CD8-positive, alpha-beta memory T cell (primary cell): ENCODE data around the gene EIF4A3. TPM values are rescaled to one million over a fixed set of nuclear protein-coding genes. Genes with fewer than 3 reads are reported as not detected.
A peak's percentile ranks its signal among the peaks of the same experiment; 100 is the strongest.

Source experiments
- CTCF ChIA-PET: fragments of 350-600 bp; sonication (Branson Sonifier 250); formaldehyde crosslinking; loops from one replicate; lab custom pipeline; 2021; ENCODE audit warnings: antibody characterized with exemption; lab: Charles Lee
- POLR2A ChIA-PET: fragments of 350-600 bp; sonication (Branson Sonifier 250); formaldehyde crosslinking; loops from one replicate; lab custom pipeline; 2021; ENCODE audit warnings: antibody characterized with exemption; lab: Charles Lee
- DNase-seq, 5 donors: peaks; one replicate each; pipeline versions ENCODE4 v3.0.0 to v3.0.0-alpha.2; 2020 to 2022; ENCODE audit warnings: mixed read lengths in 1 of 5
- H3K27ac ChIP-seq: one replicate; pipeline ENCODE4 v1.7.0; 2013; ENCODE audit warnings: low read depth, mild to moderate bottlenecking, low read length, moderate library complexity
- H3K27me3 ChIP-seq: 2 replicates; pipeline ENCODE4 v1.7.0; 2013; ENCODE audit warnings: low read length, mild to moderate bottlenecking; ENCODE audit not compliant: insufficient read depth, poor library complexity, severe bottlenecking
- H3K36me3 ChIP-seq: 2 replicates; pipeline ENCODE4 v1.7.0; 2013; ENCODE audit warnings: mild to moderate bottlenecking, low read length, moderate library complexity; ENCODE audit not compliant: insufficient read depth
- H3K4me1 ChIP-seq: 2 replicates; pipeline ENCODE4 v1.7.0; 2013; ENCODE audit warnings: mild to moderate bottlenecking, low read length, moderate library complexity; ENCODE audit not compliant: insufficient read depth
- H3K4me3 ChIP-seq: 2 replicates; pipeline ENCODE4 v1.7.0; 2013; ENCODE audit warnings: mild to moderate bottlenecking, low read length
- H3K9me3 ChIP-seq: 2 replicates; pipeline ENCODE4 v1.7.0; 2013; ENCODE audit warnings: mild to moderate bottlenecking, low read length
- H3K27ac Mint-ChIP-seq, 8 donors: one replicate each; pipeline ENCODE4 v1.8.0; 2020 to 2021; ENCODE audit warnings: mixed read lengths in 8 of 8, mild to moderate bottlenecking in 6 of 8, inconsistent platforms in 3 of 8, moderate library complexity in 3 of 8
- H3K27me3 Mint-ChIP-seq, 2 donors: one replicate each; pipeline ENCODE4 v1.8.0; 2020 to 2021; ENCODE audit warnings: mixed read lengths in 2 of 2, mild to moderate bottlenecking in 1 of 2, moderate library complexity in 1 of 2
- H3K36me3 Mint-ChIP-seq, 3 donors: one replicate each; pipeline ENCODE4 v1.8.0; 2020 to 2021; ENCODE audit warnings: mixed read lengths in 3 of 3, inconsistent platforms in 1 of 3, mild to moderate bottlenecking in 1 of 3
- H3K4me1 Mint-ChIP-seq, 3 donors: one replicate each; pipeline ENCODE4 v1.8.0; 2020 to 2021; ENCODE audit warnings: mixed read lengths in 3 of 3, inconsistent platforms in 1 of 3, mild to moderate bottlenecking in 1 of 3
- H3K4me3 Mint-ChIP-seq, 7 donors: one replicate each; pipeline ENCODE4 v1.8.0; 2020 to 2021; ENCODE audit warnings: mixed read lengths in 7 of 7, mild to moderate bottlenecking in 6 of 7, moderate library complexity in 4 of 7, inconsistent platforms in 2 of 7
- H3K9me3 Mint-ChIP-seq, 5 donors: one replicate each; pipeline ENCODE4 v1.8.0; 2020 to 2022; ENCODE audit warnings: mixed read lengths in 5 of 5, mild to moderate bottlenecking in 3 of 5, moderate library complexity in 2 of 5, inconsistent platforms in 1 of 5
- polyA plus RNA-seq: library from polyadenylated mRNA; unstranded; fragments of 300-500 nt; fragmentation: Illumina TruSeq; gene quantifications from one replicate; pipeline ENCODE4 v1.2.3, GENCODE V29; 2021
- total RNA-seq, 2 experiments: library from RNA; stranded (reverse); gene quantifications; one replicate each; pipeline ENCODE4 v1.2.3, GENCODE V29; 2021

EIF4A3 gene
- 100 to 1,000 TPM; 174 to 181 TPM for total RNA-seq
- polyA plus RNA-seq: 77.6 TPM

DNA sequence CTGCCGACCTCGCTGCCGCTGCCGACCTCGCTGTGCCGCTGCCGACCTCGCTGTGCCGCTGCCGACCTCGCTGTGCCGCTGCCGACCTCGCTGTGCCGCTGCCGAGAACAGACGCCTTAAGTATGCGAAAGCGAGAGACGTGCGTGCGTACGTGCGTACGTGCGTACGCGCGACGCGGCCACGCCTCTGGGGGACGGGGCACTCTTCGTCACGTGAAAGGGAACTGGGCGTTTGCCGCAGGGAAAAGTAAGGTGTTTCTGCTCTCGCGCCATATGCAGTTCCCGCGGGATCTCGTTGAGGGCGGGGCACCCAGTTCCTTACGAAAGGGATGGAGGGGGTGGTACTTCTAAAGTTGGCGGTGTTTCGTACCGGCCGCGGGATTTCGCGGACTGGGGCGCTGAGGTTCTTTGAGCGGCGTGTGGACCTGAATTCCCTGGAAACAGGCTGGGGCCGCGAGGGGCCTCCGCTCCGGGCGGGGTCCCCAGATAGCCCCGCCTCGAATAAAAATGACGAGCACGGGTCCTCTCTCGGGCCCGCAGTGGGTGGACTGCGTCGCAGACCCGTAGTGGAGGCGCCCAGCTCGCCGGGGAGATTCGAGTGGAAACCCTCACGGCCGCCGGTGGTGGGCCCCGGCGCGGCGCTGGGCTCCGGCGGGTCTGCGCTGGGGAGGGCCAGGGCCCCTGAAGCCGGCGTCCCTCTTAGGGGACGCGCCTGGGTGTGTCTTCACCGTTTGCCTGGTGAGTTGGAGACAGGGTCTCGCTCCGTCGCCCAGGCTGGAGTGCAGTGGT, at the start of gene EIF4A3:
EIF4A3 (minus strand) TSS at position 94 of the 788 bp plus-strand sequence. CDS start 167 bp downstream, outside the sequence.
- Histone ChIP-seq H3K27me3 (no peaks in the 10 kb centered on the region), H3K4me3 (peak within 1 kb of the TSS; percentile 86), H3K27ac (peak within 1 kb of the TSS; percentile 93), H3K36me3 (peaks cover 13% of the 10 kb centered on the region), H3K4me1 (peaks cover 33% of the 10 kb centered on the region), H3K9me3 (no peaks in the 10 kb centered on the region)
- ChIA-PET CTCF (no interaction called here), POLR2A (no interaction called here)
- peak; percentile 94 to 99 (median 97) for DNase-seq
- peaks cover 0 to 34% (median 0%) of the 10 kb centered on the region in 3 donors for H3K36me3 Mint-ChIP-seq
- H3K27ac Mint-ChIP-seq: peak within 1 kb of the TSS; percentile 87 to 99 (median 98)
- H3K27me3 Mint-ChIP-seq: peaks cover 0 to 2% of the 10 kb centered on the region in 2 donors
- H3K9me3 Mint-ChIP-seq: peaks cover 0 to 2% (median 0%) of the 10 kb centered on the region in 5 donors
- peaks cover 39 to 49% (median 40%) of the 10 kb centered on the region in 3 donors for H3K4me1 Mint-ChIP-seq
- peak within 1 kb of the TSS; percentile 97 to 99 (median 99) for H3K4me3 Mint-ChIP-seq

DNA sequence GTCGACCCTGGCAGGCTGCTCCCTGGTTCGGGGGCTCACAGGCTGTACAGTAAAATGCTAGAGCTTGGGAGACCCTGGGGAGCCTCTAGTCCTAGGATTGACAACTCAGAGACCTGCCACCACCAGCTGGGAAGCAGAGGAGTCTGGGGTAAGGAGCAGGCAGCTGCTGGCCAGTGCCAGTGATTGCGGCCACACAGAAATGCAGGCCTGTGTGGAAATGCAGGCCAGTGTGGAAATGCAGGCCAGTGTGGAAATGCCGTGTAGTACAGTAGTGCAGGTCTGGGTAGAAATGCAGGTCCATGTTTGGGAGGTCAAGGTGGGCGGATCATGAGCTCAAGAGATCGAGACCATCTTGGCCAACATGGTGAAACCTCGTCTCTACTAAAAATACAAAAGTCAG, 49.7 kb upstream of the EIF4A3 start:
- no peak overlapping the region for H3K4me3 Mint-ChIP-seq
- no peaks in the 10 kb centered on the region for H3K9me3 Mint-ChIP-seq
- peak overlapping the region in 1 of 8 donors; percentile 63 for H3K27ac Mint-ChIP-seq
- peaks cover 5 to 7% of the 10 kb centered on the region in 2 donors for H3K27me3 Mint-ChIP-seq
- no peaks in the 10 kb centered on the region for H3K36me3 Mint-ChIP-seq
- Histone ChIP-seq H3K4me3 (no peak overlapping the region), H3K9me3 (no peaks in the 10 kb centered on the region), H3K27me3 (no peaks in the 10 kb centered on the region), H3K36me3 (no peaks in the 10 kb centered on the region), H3K4me1 (no peaks in the 10 kb centered on the region), H3K27ac (no peak overlapping the region)
- DNase-seq: no peak
- H3K4me1 Mint-ChIP-seq: peaks cover 0 to 2% (median 0%) of the 10 kb centered on the region in 3 donors
- ChIA-PET CTCF (interaction anchor here (0.9 to 2.8 kb wide), 11 partner anchors 9 to 198 kb away, joined by 3 to 22 read pairs (median 4); partner anchors contain the start of genes SGSH and SLC26A11), POLR2A (no interaction called here)

DNA sequence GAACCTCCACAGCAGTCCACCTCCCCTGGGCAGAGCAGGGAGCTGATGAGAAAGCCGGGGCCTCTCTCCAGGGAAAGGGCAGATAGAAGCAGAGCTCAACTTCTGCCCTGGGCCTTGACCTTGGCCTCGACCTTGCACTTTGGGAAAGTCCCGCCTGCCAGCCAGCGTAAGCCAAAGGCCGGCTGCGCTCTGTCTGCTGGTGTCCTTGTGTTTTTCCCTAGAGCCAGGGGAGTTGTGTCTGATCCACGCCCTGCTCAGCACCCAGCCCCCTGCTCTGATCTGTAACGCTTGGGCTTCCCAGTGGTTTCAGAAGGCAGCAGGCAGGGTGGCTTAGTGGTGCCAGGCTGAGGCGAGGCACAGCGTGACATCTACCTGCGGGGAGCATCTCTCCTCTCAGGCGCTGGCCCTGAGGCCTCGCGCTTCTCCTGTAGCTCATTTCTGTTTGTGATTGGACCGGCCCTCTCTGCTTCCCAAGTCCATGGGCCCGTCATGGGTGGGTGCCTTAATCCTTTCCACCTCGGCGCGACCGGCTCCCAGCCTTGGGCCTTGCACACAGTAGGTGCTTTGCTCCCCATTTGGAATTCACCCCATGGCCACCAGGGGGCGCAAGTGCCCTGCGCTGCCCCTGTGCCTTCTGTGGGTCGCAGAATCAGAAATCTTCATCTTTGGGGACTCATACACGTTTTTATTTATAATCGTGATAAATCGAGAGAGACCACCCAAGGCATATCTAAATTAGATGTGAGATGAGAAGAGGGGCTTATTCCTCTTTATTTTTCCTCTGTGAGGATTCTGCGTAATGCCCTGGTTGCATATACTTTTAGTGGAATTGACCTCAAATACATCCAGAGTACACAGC, 49.0 kb upstream of the EIF4A3 start:
- peak overlapping the region in 2 of 8 donors; percentile 17 to 38 for H3K27ac Mint-ChIP-seq
- DNase-seq: peak; percentile 44 to 75 (median 56)
- H3K4me3 ChIP-seq: no peak overlapping the region
- CTCF ChIA-PET: interaction anchor here (0.6 to 2.8 kb wide), 27 partner anchors 10 to 199 kb away, joined by 3 to 22 read pairs (median 4); partner anchors contain the start of genes GAA, SGSH and SLC26A11
- H3K27me3 Mint-ChIP-seq: peaks cover 8 to 9% of the 10 kb centered on the region in 2 donors
- H3K4me1 Mint-ChIP-seq: peaks cover 0 to 2% (median 0%) of the 10 kb centered on the region in 3 donors
- no peak overlapping the region for H3K4me3 Mint-ChIP-seq
- no peak overlapping the region for H3K27ac ChIP-seq
- no peaks in the 10 kb centered on the region for H3K36me3 ChIP-seq
- POLR2A ChIA-PET: interaction anchor here (0.6 to 1.1 kb wide), 4 partner anchors 23 to 219 kb away, joined by 3 to 5 read pairs (median 3); no protein-coding TSS in a partner anchor
- H3K36me3 Mint-ChIP-seq: no peaks in the 10 kb centered on the region
- no peaks in the 10 kb centered on the region for H3K27me3 ChIP-seq
- H3K4me1 ChIP-seq: no peaks in the 10 kb centered on the region
- H3K9me3 ChIP-seq: no peaks in the 10 kb centered on the region
- no peaks in the 10 kb centered on the region for H3K9me3 Mint-ChIP-seq

DNA sequence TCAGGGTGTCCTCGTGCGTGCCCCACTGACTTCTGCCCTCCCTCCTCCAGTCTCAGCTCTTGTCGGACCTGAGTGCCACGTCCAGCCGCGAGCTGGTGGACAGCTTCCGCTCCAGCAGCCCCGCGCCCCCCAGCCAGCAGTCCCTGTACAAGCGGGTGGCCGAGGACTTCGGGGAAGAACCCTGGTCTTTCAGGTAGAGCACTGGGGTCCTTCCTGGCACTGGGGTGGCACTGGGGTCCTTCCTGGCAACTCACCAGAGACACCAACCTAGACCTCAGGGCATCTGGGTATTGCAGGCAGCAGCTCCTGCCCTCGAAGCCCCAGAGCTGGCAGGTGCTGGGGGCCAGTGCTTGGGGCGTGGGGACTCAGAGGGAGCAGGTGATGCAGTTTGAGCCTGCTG, 48.2 kb upstream of the EIF4A3 start:
- Mint-ChIP-seq H3K4me3 (no peak overlapping the region), H3K9me3 (no peaks in the 10 kb centered on the region), H3K36me3 (no peaks in the 10 kb centered on the region), H3K27ac (no peak overlapping the region), H3K4me1 (peaks cover 0 to 2% (median 0%) of the 10 kb centered on the region in 3 donors), H3K27me3 (peaks cover 8 to 10% of the 10 kb centered on the region in 2 donors)
- H3K4me3 ChIP-seq: no peak overlapping the region
- H3K27ac ChIP-seq: no peak overlapping the region
- no peaks in the 10 kb centered on the region for H3K27me3 ChIP-seq
- H3K9me3 ChIP-seq: no peaks in the 10 kb centered on the region
- no peaks in the 10 kb centered on the region for H3K36me3 ChIP-seq
- CTCF ChIA-PET: interaction anchor here (0.7 to 2.8 kb wide), 18 partner anchors 10 to 190 kb away, joined by 3 to 22 read pairs (median 4); partner anchors contain the start of genes GAA and SGSH
- no peak for DNase-seq
- H3K4me1 ChIP-seq: no peaks in the 10 kb centered on the region
- POLR2A ChIA-PET: interaction anchor here (0.6 to 1.1 kb wide), 3 partner anchors 24 to 200 kb away, joined by 3 to 5 read pairs (median 3); no protein-coding TSS in a partner anchor

DNA sequence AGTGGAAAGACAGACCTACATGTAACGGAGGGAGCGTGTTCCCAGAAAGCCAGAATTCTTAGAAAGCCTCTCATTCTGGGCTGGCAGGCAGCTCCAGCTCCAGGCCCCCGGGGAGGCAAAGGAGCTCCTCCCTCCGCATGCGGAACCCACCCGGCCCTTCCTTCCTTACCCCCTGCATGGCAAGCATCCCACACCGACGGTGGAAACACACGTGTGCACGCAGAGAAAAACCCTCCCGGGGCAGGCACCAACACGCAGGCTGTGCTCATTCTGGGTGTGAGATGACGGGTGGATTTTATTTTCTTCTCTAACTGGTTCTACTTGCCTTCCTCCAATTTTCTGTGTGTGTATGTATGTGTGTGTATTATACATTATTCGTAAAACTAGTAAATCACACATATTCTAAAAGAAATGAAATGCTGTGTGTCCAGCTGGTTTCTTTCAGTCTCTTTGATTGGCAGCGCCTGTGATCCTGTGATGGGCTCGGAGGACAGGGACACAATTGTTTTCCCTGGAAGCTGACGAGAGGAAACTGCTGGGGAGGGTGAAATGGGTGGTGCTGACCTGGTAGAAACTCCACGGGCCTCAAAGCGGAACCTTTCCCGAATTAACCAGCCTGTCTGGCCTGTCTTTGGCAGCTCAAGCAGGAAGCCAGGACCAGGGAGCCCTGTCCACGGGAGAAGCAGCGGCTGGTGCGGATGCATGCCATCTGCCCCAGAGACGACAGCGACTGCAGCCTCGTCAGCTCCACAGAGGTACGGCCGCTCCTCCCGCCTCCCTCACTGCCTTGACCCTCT, 45.1 kb upstream of the EIF4A3 start:
- ChIA-PET CTCF (interaction anchor here (1.8 kb wide), 1 partner anchor 146 kb away, joined by 4 read pairs; no protein-coding TSS in a partner anchor), POLR2A (no interaction called here)
- Histone ChIP-seq H3K4me3 (no peak overlapping the region), H3K27ac (no peak overlapping the region), H3K9me3 (no peaks in the 10 kb centered on the region), H3K27me3 (no peaks in the 10 kb centered on the region), H3K4me1 (no peaks in the 10 kb centered on the region), H3K36me3 (no peaks in the 10 kb centered on the region)
- Mint-ChIP-seq H3K27me3 (peaks cover 10 to 20% of the 10 kb centered on the region in 2 donors), H3K36me3 (no peaks in the 10 kb centered on the region), H3K4me1 (peaks cover 0 to 2% (median 0%) of the 10 kb centered on the region in 3 donors), H3K9me3 (no peaks in the 10 kb centered on the region), H3K27ac (no peak overlapping the region), H3K4me3 (no peak overlapping the region)
- DNase-seq: no peak

DNA sequence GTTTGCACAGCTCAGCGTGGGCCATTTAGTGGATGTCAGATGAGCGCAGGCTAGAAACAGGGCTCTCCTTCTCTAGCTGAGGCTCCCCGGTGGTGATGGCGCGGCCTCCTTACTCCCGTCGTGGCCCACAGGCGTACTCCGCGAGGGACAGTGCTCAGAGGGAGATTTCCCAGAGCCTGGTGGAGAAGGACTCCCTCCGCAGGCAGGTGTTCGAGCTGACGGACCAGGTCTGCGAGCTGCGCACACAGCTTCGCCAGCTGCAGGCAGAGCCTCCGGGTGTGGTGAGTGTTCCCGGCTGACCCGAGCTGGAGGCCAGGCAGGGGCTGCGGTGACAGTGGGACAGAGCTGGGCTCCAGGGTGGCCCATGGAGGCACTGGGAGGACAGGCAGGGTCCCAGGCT, 44.3 kb upstream of the EIF4A3 start:
- Histone ChIP-seq H3K27ac (no peak overlapping the region), H3K36me3 (no peaks in the 10 kb centered on the region), H3K9me3 (no peaks in the 10 kb centered on the region), H3K4me3 (no peak overlapping the region), H3K27me3 (no peaks in the 10 kb centered on the region), H3K4me1 (no peaks in the 10 kb centered on the region)
- POLR2A ChIA-PET: no interaction called here
- Mint-ChIP-seq H3K9me3 (no peaks in the 10 kb centered on the region), H3K27ac (no peak overlapping the region), H3K27me3 (peaks cover 10 to 24% of the 10 kb centered on the region in 2 donors), H3K4me3 (no peak overlapping the region), H3K4me1 (peaks cover 0 to 2% (median 0%) of the 10 kb centered on the region in 3 donors), H3K36me3 (no peaks in the 10 kb centered on the region)
- CTCF ChIA-PET: interaction anchor here (1.8 kb wide), 1 partner anchor 147 kb away, joined by 4 read pairs; no protein-coding TSS in a partner anchor
- DNase-seq: no peak

DNA sequence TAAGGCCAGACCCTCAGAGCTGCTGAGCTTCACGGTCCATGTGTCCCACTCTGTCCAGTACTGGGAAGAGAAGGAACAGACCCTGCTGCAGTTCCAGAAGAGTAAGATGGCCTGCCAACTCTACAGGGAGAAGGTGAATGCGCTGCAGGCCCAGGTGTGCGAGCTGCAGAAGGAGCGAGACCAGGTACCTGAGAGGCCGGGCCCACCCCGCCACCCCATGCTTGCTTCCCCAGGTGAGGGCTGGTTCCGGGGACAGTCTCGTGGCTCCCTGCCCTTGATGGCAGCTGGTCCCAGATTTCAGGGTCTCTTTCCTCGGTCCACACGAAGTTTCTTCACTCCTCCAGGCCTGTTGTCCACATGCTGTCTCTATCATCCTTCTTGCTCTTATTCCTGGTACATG, 43.8 kb upstream of the EIF4A3 start:
- no peaks in the 10 kb centered on the region for H3K36me3 ChIP-seq
- H3K4me3 ChIP-seq: no peak overlapping the region
- H3K27me3 ChIP-seq: no peaks in the 10 kb centered on the region
- H3K4me1 Mint-ChIP-seq: no peaks in the 10 kb centered on the region
- no peaks in the 10 kb centered on the region for H3K9me3 ChIP-seq
- H3K27me3 Mint-ChIP-seq: peaks cover 10 to 29% of the 10 kb centered on the region in 2 donors
- no peaks in the 10 kb centered on the region for H3K9me3 Mint-ChIP-seq
- H3K27ac Mint-ChIP-seq: no peak overlapping the region
- no peaks in the 10 kb centered on the region for H3K36me3 Mint-ChIP-seq
- no peaks in the 10 kb centered on the region for H3K4me1 ChIP-seq
- ChIA-PET CTCF (no interaction called here), POLR2A (no interaction called here)
- no peak for DNase-seq
- H3K27ac ChIP-seq: no peak overlapping the region
- no peak overlapping the region for H3K4me3 Mint-ChIP-seq
